Esophagus squamous epithelium (tissue), 4 donors: ENCODE results near the gene FCGBP.
"Not testable (repeated sequence)": the region's sequence is repeated elsewhere in the genome, so short reads cannot be mapped to it uniquely, and the experiment has no call there.

Experiments
- CTCF ChIP-seq, 6 experiments: fragments of 450-650 bp in 4 of 6; fragments of 200-600 bp in 2 of 6; sonication (generic) in 2 of 6; IDR thresholded peaks; one replicate each; pipeline ENCODE4 v1.5.1; 2016 to 2019; ENCODE audit warnings: antibody characterized with exemption in 6 of 6, mild to moderate bottlenecking in 4 of 6, moderate library complexity in 4 of 6
- POLR2A ChIP-seq, 4 donors: fragments of 450-650 bp; IDR thresholded peaks; one replicate each; pipeline ENCODE4 v1.6.1; 2017; ENCODE audit warnings: antibody characterized with exemption in 4 of 4, mild to moderate bottlenecking in 4 of 4, moderate library complexity in 3 of 4

DNA sequence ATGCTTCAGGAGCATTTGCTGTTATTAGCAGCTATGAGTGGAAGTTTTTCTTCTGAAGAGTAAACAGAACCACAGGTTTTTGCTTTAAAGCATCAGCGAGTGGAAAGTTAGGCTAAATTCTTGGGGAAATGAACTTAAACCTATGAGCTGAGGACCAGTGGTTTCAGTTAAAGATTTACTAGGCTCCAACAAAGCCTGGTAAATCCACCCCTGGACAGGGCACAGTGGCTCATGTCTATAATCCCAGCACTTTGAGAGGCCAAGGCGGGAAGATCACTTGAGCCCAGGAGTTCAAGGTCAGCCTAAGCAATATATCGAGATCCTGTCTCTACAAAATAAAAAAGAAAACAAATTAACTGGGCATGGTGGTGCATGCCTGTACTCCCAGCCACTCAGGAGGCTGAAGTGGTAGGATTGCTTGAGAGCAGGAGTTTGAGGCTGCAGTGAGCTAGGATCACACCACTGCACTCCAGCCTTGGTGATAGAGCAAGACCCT is 46.9 kb downstream of the FCGBP start:
- TF ChIP-seq POLR2A, CTCF (IDR thresholded peaks at IDR 0.05): not testable (repeated sequence)
